HL-60 (cell line): Measurements from ENCODE around the gene GPAT2.
"Not testable (repeated sequence)": the region's sequence is repeated elsewhere in the genome, so short reads cannot be mapped to it uniquely, and the experiment has no call there.

ENCODE experiments used
- GABPA ChIP-seq: IDR thresholded peaks from 2 replicates; pipeline ENCODE4 v1.6.1; 2012; ENCODE audit warnings: low read depth
- POLR2AphosphoS5 ChIP-seq: IDR thresholded peaks from 2 replicates; pipeline ENCODE4 v1.6.1; 2012; ENCODE audit warnings: low read depth
- TF ChIP-seq, protein P1 (sequence below): IDR thresholded peaks from one replicate; pipeline ENCODE4 v1.5.1; 2011; ENCODE audit warnings: low read length, control low read depth, inconsistent platforms; ENCODE audit not compliant: insufficient read depth
- TF ChIP-seq, protein P2 (sequence below): IDR thresholded peaks from 2 replicates; pipeline ENCODE4 v1.6.1; 2012; ENCODE audit warnings: low read depth; ENCODE audit not compliant: insufficient replicate concordance

DNA sequence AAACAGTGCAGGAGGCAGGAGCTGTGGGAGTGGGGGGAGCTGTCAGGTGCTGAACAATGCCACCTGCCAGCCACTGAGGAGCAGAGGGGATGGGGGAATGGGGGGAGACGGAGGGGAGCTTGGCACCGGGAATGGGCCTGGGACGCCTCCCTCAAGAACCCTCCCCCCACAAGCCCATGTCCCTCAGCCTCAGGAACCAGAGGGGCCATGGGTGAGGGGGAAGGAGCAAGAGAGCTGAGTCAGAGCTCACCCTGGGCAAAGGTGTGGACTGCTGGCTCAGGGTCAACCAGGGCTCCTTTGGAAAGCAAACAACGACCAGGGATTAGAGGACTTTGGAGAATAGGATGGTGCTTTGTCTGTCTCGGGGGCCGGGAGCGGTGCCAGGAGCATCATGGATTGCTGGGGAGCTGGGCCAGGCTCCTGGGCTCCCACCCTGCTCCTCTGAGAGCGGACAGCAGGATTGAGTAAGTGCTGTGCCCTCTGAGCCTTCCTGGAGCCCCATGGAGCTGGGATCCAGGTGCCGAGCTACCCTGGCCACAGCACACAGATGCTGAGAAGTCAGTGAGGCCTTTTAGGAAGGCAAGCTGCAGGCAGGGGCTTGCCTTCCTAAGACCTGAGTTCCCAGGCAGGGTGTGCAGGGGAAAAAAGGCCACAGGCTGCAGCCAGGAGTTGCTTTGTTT is 33.3 kb upstream of the GPAT2 start:
- TF ChIP-seq, protein P1, sequence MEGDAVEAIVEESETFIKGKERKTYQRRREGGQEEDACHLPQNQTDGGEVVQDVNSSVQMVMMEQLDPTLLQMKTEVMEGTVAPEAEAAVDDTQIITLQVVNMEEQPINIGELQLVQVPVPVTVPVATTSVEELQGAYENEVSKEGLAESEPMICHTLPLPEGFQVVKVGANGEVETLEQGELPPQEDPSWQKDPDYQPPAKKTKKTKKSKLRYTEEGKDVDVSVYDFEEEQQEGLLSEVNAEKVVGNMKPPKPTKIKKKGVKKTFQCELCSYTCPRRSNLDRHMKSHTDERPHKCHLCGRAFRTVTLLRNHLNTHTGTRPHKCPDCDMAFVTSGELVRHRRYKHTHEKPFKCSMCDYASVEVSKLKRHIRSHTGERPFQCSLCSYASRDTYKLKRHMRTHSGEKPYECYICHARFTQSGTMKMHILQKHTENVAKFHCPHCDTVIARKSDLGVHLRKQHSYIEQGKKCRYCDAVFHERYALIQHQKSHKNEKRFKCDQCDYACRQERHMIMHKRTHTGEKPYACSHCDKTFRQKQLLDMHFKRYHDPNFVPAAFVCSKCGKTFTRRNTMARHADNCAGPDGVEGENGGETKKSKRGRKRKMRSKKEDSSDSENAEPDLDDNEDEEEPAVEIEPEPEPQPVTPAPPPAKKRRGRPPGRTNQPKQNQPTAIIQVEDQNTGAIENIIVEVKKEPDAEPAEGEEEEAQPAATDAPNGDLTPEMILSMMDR: not testable (repeated sequence)
- TF ChIP-seq, protein P2, sequence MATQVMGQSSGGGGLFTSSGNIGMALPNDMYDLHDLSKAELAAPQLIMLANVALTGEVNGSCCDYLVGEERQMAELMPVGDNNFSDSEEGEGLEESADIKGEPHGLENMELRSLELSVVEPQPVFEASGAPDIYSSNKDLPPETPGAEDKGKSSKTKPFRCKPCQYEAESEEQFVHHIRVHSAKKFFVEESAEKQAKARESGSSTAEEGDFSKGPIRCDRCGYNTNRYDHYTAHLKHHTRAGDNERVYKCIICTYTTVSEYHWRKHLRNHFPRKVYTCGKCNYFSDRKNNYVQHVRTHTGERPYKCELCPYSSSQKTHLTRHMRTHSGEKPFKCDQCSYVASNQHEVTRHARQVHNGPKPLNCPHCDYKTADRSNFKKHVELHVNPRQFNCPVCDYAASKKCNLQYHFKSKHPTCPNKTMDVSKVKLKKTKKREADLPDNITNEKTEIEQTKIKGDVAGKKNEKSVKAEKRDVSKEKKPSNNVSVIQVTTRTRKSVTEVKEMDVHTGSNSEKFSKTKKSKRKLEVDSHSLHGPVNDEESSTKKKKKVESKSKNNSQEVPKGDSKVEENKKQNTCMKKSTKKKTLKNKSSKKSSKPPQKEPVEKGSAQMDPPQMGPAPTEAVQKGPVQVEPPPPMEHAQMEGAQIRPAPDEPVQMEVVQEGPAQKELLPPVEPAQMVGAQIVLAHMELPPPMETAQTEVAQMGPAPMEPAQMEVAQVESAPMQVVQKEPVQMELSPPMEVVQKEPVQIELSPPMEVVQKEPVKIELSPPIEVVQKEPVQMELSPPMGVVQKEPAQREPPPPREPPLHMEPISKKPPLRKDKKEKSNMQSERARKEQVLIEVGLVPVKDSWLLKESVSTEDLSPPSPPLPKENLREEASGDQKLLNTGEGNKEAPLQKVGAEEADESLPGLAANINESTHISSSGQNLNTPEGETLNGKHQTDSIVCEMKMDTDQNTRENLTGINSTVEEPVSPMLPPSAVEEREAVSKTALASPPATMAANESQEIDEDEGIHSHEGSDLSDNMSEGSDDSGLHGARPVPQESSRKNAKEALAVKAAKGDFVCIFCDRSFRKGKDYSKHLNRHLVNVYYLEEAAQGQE: not testable (repeated sequence)
- not testable (repeated sequence) for TF ChIP-seq POLR2AphosphoS5, GABPA
